ENCODE measurements around the gene LYRM1. TPM values are rescaled to one million over a fixed set of nuclear protein-coding genes. Genes with fewer than 3 reads are reported as not detected.

LYRM1 gene
- total RNA-seq, 4 donors from 2014 or later, result 40.0 to 201 (median 51.0) TPM

DNA sequence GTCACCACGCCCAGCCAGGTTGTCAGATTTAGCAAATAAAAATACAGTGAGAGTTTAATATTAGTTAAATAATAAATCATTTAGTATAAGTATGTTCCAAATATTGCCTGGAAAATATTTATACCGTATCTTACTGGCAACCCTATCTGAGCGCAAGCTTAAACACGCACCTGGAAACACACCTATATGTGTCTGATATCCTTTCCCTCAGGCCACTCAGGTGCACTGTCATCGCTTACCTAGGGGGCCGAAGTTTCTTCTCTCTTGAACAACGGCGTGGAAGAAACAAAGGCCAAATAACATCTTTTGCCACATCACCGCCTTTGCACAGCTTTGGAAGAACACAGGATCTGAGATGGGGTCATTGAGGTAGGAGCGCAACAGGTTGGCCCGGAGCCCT, 54.0 kb downstream of the LYRM1 start:
- H3K27ac ChIP-seq, result no peak overlapping the region
- TF ChIP-seq, protein P1, sequence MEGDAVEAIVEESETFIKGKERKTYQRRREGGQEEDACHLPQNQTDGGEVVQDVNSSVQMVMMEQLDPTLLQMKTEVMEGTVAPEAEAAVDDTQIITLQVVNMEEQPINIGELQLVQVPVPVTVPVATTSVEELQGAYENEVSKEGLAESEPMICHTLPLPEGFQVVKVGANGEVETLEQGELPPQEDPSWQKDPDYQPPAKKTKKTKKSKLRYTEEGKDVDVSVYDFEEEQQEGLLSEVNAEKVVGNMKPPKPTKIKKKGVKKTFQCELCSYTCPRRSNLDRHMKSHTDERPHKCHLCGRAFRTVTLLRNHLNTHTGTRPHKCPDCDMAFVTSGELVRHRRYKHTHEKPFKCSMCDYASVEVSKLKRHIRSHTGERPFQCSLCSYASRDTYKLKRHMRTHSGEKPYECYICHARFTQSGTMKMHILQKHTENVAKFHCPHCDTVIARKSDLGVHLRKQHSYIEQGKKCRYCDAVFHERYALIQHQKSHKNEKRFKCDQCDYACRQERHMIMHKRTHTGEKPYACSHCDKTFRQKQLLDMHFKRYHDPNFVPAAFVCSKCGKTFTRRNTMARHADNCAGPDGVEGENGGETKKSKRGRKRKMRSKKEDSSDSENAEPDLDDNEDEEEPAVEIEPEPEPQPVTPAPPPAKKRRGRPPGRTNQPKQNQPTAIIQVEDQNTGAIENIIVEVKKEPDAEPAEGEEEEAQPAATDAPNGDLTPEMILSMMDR (IDR thresholded peaks at IDR 0.05), result no peak
- TF ChIP-seq POLR2A (IDR thresholded peaks at IDR 0.05), result no peak
- H3K36me3 ChIP-seq, result no peaks in the 10 kb centered on the region
- no peaks in the 10 kb centered on the region for H3K9me3 ChIP-seq
- no peak for DNase-seq
- no peaks in the 10 kb centered on the region for H3K27me3 ChIP-seq
- no peak overlapping the region for H3K4me3 ChIP-seq
- H3K4me1 ChIP-seq, result no peaks in the 10 kb centered on the region
- intact Hi-C loops (cut with DNase I; ENCODE audit: low total_unique reads), result no loop called here

DNA sequence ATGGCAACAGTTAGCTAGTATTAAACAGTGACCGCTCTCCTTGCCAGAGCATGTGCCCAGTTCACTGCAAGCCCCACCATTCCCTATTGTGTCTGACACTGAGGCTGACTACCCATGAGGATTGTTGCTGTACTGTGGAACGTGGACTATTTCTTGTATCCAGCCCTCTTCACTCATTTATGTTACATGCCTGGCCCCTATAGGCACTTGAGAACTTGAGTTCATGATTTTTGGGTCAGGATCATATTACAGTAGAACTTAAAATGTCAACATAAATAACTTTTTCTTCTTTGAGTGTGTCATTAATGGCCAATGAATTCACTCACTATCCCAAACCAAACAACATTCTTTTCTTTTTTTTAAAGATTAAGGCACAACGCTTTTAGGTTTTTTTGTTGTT, 55.7 kb downstream of the LYRM1 start:
- no peaks in the 10 kb centered on the region for H3K4me1 ChIP-seq
- H3K4me3 ChIP-seq, result no peak overlapping the region
- TF ChIP-seq, protein P1 (IDR thresholded peaks at IDR 0.05), result no peak
- TF ChIP-seq POLR2A (IDR thresholded peaks at IDR 0.05), result no peak
- no peak for DNase-seq
- no peak overlapping the region for H3K27ac ChIP-seq
- no peaks in the 10 kb centered on the region for H3K27me3 ChIP-seq
- intact Hi-C loops (cut with DNase I; ENCODE audit: low total_unique reads), result no loop called here
- no peaks in the 10 kb centered on the region for H3K36me3 ChIP-seq
- H3K9me3 ChIP-seq, result no peaks in the 10 kb centered on the region

DNA sequence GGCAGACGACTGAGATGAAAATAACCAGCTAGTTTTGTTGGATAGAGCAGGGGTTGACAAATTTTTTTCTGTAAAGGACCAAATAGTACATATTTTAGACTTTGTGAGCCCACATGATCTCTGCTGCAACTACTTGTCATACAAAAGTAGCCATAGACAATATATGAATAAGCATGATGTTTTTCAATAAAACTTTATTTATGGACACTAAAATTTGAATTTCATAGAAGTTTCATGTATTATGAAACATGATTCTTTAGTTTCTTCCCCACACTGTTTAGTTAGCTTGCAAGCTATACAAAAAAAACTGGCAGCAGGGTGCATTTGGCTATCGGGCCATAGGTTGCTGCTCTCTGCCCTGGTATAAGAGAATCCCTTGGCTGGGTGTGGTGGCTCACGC, 56.6 kb downstream of the LYRM1 start:
- no peaks in the 10 kb centered on the region for H3K4me1 ChIP-seq
- no peaks in the 10 kb centered on the region for H3K36me3 ChIP-seq
- intact Hi-C loops (cut with DNase I; ENCODE audit: low total_unique reads), result no loop called here
- DNase-seq, result no peak
- H3K4me3 ChIP-seq, result no peak overlapping the region
- no peaks in the 10 kb centered on the region for H3K27me3 ChIP-seq
- no peak overlapping the region for H3K27ac ChIP-seq
- no peaks in the 10 kb centered on the region for H3K9me3 ChIP-seq
- TF ChIP-seq, protein P1 (IDR thresholded peaks at IDR 0.05), result no peak
- no peak for TF ChIP-seq POLR2A (IDR thresholded peaks at IDR 0.05)

DNA sequence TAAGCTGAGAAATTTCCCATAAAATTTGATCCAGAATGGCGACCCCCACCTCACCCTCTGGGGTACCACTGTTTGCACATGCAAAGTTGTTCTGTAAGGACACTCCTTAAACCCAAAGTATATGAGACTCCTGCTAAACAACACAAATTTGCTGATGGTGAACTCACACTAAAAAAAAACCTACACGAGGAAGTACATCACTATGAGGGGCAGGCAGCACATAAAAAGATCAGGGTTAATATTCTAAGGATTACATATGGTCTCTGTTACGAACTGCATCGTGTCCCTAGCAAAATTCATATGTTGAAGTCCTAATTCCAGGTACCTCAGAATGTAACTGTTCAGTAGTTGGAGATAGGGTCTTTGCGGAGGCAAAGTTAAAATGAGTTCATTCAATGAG, 60.3 kb downstream of the LYRM1 start:
- intact Hi-C loops (cut with DNase I; ENCODE audit: low total_unique reads), result no loop called here

DNA sequence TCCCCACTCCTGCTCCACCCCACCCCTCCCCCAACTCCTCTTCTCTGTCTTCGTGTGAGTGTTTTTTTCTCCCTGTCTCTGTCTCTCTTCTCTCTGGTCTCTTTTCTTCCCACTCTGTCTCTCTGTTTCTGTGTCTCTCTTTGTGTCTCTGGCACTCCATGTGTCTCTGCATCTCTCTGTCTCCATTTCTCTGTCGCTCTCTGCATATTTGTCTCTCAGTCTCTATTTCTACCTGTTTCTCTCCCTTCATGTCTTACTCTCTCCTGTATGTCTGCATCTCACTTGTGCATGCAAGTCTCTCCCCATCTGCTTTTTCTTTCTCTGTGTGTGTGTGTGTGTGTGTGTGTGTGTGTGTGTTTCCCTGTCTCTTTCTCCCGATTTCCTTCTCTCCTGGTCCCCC, 68.2 kb downstream of the LYRM1 start:
- Histone ChIP-seq H3K4me1 (no peaks in the 10 kb centered on the region), H3K27ac (no peak overlapping the region), H3K27me3 (no peaks in the 10 kb centered on the region), H3K4me3 (no peak overlapping the region), H3K9me3 (no peaks in the 10 kb centered on the region), H3K36me3 (no peaks in the 10 kb centered on the region)
- no peak for DNase-seq
- intact Hi-C loops (cut with DNase I; ENCODE audit: low total_unique reads), result no loop called here
- TF ChIP-seq, protein P1 (IDR thresholded peaks at IDR 0.05), result no peak
- TF ChIP-seq POLR2A (IDR thresholded peaks at IDR 0.05), result no peak

More for the DNA sequence above, 60.3 kb downstream of the LYRM1 start:
- Histone ChIP-seq H3K4me3 (no peak overlapping the region), H3K36me3 (no peaks in the 10 kb centered on the region), H3K27ac (no peak overlapping the region), H3K4me1 (no peaks in the 10 kb centered on the region), H3K27me3 (no peaks in the 10 kb centered on the region), H3K9me3 (no peaks in the 10 kb centered on the region)
- DNase-seq, result no peak
- TF ChIP-seq, protein P1 (IDR thresholded peaks at IDR 0.05), result no peak
- TF ChIP-seq POLR2A (IDR thresholded peaks at IDR 0.05), result no peak

Data from uterus (tissue), 4 donors.